GM08714 (cell line): Measurements from ENCODE around the gene CD3D.

Experiments
- H3K4me3 ChIP-seq: fragments of 200-500 bp; sonication (Bioruptor generic); 2 replicates; pipeline ENCODE4 v1.5.1; 2014; ENCODE audit warnings: mild to moderate bottlenecking, low read length, inconsistent platforms
- ZNF274 ChIP-seq: IDR thresholded peaks from 2 replicates; pipeline ENCODE4 v1.6.1; 2012; ENCODE audit warnings: mild to moderate bottlenecking, low read depth, low read length

The CD3D gene

GRCh38 chr11:118301600-118302195, 40.8 kb downstream of the CD3D start:
- no peak overlapping the region for H3K4me3 ChIP-seq
- no peak for TF ChIP-seq ZNF274

- TF ChIP-seq ZNF274, result no peak
- H3K4me3 ChIP-seq, result no peak overlapping the region
Observed at GRCh38 chr11:118295815-118296454, 46.6 kb downstream of the CD3D start.

- no peak overlapping the region for H3K4me3 ChIP-seq
- TF ChIP-seq ZNF274, result no peak
Observed at GRCh38 chr11:118295199-118295598, 47.3 kb downstream of the CD3D start.

GRCh38 chr11:118294053-118294452, 48.5 kb downstream of the CD3D start:
- H3K4me3 ChIP-seq, result no peak overlapping the region
- TF ChIP-seq ZNF274, result no peak

GRCh38 chr11:118291477-118292135, 50.9 kb downstream of the CD3D start:
- H3K4me3 ChIP-seq, result no peak overlapping the region
- TF ChIP-seq ZNF274, result no peak

GRCh38 chr11:118290923-118291322, 51.6 kb downstream of the CD3D start:
- no peak overlapping the region for H3K4me3 ChIP-seq
- TF ChIP-seq ZNF274, result no peak

- no peak for TF ChIP-seq ZNF274
- H3K4me3 ChIP-seq, result no peak overlapping the region
Observed at GRCh38 chr11:118289401-118289800, 53.1 kb downstream of the CD3D start.
